ENCODE results near the gene MYH15. TPM values are rescaled to one million over a fixed set of nuclear protein-coding genes. Genes with fewer than 3 reads are reported as not detected.
A peak's percentile ranks its signal among the peaks of the same experiment; 100 is the strongest.

MYH15 gene
- total RNA-seq, 3 donors from 2014 or later, result 0.28 to 0.46 (median 0.46) TPM

DNA sequence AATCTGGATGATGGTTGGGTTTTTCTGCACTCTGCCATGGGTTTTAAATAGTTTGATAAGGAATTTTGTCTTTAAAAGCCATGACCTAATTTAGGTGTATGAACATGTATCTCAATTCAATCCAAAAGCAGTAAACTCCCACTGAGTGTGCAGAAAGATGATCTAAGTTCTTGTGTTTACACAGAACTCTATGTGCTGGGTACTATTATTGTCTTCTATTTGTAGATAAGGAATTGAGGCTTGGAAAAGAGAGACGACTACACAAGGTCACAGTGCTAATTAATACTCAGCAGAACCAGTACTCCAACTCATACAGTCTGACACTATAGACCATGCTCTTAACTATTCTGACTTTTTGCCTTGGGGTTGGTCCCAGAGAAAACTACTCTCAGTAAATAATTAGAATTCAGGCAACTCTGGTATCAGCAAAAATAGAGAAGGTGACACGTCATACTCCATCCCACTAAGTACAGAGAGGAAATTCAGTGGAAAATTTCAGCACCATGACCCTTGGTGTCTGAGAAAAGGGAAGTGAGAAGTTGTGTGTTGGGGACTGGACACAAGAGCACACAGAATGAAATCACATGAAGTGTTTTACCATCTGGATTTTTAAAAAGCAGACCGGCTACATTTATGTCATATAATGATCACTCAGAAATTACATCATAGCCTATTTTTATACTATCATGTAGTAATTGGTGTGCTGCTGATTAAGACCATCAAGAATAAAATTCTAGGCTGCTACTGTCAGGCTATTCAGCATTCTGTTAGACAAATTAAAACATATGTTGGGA lies 18.3 kb upstream of the MYH15 start:
- intact Hi-C loops (cut with DNase I, micrococcal nuclease), result no loop called here
- H3K4me1 ChIP-seq (ENCODE audit: low read depth), result no peaks in the 10 kb centered on the region
- DNase-seq (no peak), ATAC-seq (peak; percentile 48)
- no peaks in the 10 kb centered on the region for H3K36me3 ChIP-seq (ENCODE audit: low read depth)
- H3K4me3 ChIP-seq, result no peak overlapping the region
- no peaks in the 10 kb centered on the region for H3K9me3 ChIP-seq
- no peak for TF ChIP-seq CTCF (IDR thresholded peaks at IDR 0.05)

DNA sequence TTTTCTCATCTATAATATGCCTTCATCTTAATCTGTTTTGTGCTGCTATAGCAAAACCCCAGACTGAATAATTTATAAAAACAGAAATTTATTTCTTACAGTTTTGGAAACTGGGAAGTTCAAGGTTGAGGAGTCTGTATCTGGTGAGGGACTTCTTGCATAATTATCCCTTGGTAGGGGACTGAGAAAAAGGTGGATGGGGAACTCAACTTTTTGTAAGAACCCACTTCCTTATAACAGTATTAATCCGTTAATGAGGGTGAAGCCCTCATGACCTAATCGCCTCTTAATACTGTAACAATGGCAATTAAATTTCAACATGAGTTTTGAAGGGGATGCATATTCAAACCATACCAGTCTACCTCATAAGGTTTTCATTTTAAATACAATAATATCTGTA lies 17.4 kb upstream of the MYH15 start:
- Histone ChIP-seq H3K9me3 (no peaks in the 10 kb centered on the region), H3K4me3 (no peak overlapping the region), H3K4me1 (ENCODE audit: low read depth) (no peaks in the 10 kb centered on the region), H3K36me3 (ENCODE audit: low read depth) (no peaks in the 10 kb centered on the region)
- no peak for ATAC-seq
- intact Hi-C loops (cut with DNase I, micrococcal nuclease), result no loop called here
- TF ChIP-seq CTCF (IDR thresholded peaks at IDR 0.05), result no peak
- DNase-seq, result no peak

GRCh38 chr3:108527109-108527508 lies 16.7 kb upstream of the MYH15 start:
- no peak for DNase-seq
- intact Hi-C loops (cut with DNase I, micrococcal nuclease), result no loop called here
- Histone ChIP-seq H3K36me3 (ENCODE audit: low read depth) (no peaks in the 10 kb centered on the region), H3K4me3 (no peak overlapping the region), H3K4me1 (ENCODE audit: low read depth) (no peaks in the 10 kb centered on the region), H3K9me3 (no peaks in the 10 kb centered on the region)
- ATAC-seq, result no peak
- no peak for TF ChIP-seq CTCF (IDR thresholded peaks at IDR 0.05)

GRCh38 chr3:108525971-108526370 lies 15.6 kb upstream of the MYH15 start:
- H3K4me3 ChIP-seq, result no peak overlapping the region
- intact Hi-C loops (cut with DNase I, micrococcal nuclease), result no loop called here
- TF ChIP-seq CTCF (IDR thresholded peaks at IDR 0.05), result no peak
- H3K36me3 ChIP-seq (ENCODE audit: low read depth), result no peaks in the 10 kb centered on the region
- no peaks in the 10 kb centered on the region for H3K9me3 ChIP-seq
- DNase-seq (no peak), ATAC-seq (no peak)
- H3K4me1 ChIP-seq (ENCODE audit: low read depth), result no peaks in the 10 kb centered on the region

- Histone ChIP-seq H3K36me3 (ENCODE audit: low read depth) (no peaks in the 10 kb centered on the region), H3K4me1 (ENCODE audit: low read depth) (no peaks in the 10 kb centered on the region), H3K9me3 (no peaks in the 10 kb centered on the region), H3K4me3 (no peak overlapping the region)
- no peak for TF ChIP-seq CTCF (IDR thresholded peaks at IDR 0.05)
- ATAC-seq (no peak), DNase-seq (no peak)
- intact Hi-C loops (cut with DNase I, micrococcal nuclease), result no loop called here
Measured at GRCh38 chr3:108525256-108525655, 14.9 kb upstream of the MYH15 start.
